ENCODE results near the gene TMEM123.

TMEM123 gene

GRCh38 chr11:102415304-102415916 lies 37.2 kb downstream of the TMEM123 start:
- TF ChIP-seq POLR2A (IDR thresholded peaks at IDR 0.05; ENCODE audit: low read length) (no peak), GATA1 (IDR thresholded peaks at IDR 0.05; ENCODE audit: low read depth, low read length) (no peak)
- DNase-seq: no peak

DNA sequence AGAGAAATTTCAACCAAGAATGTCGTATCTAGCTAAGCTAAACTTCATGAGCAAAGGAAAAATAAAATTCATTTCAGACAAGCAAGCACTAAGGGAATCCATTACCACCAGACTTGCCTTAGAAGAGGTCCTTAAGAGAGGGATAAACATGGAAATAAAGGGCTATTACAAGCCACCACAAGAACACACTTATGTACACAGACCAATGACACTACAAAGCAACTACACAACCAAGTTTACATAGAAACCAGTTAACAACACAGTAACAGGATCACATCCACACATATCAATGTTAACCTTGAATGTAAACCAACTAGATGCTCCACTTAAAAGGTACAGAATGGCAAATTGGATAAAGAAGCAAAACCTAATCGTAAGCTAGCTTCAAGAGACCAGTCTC lies 38.0 kb downstream of the TMEM123 start:
- no peak for DNase-seq
- TF ChIP-seq POLR2A (IDR thresholded peaks at IDR 0.05; ENCODE audit: low read length) (no peak), GATA1 (IDR thresholded peaks at IDR 0.05; ENCODE audit: low read depth, low read length) (no peak)

- TF ChIP-seq GATA1 (IDR thresholded peaks at IDR 0.05; ENCODE audit: low read depth, low read length) (no peak), POLR2A (IDR thresholded peaks at IDR 0.05; ENCODE audit: low read length) (no peak)
- no peak for DNase-seq
These were observed 39.1 kb downstream of the TMEM123 start for GRCh38 chr11:102413497-102413896.

DNA sequence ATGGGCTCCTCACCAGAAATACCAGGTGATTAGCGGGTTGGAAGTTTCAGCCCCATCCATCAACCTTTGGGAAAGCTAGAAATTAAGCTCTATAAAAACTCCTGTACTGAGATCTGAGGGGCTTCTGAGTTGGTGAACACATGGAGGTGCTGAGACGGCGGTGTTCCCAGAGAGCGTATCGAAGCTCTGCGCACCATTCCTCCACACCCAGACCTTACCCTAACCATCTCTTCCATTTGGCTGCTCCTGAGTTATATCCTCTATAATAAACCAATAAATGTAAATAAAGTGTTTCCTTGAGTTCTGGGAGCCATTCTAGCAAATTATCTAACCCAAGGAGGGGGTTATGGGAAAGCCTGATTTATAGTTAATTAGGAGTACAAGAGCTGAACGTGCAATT lies 41.4 kb downstream of the TMEM123 start:
- TF ChIP-seq POLR2A (IDR thresholded peaks at IDR 0.05; ENCODE audit: low read length): no peak
- TF ChIP-seq GATA1 (IDR thresholded peaks at IDR 0.05; ENCODE audit: low read depth, low read length): no peak
- no peak for DNase-seq

- no peak for DNase-seq
- no peak for TF ChIP-seq GATA1 (IDR thresholded peaks at IDR 0.05; ENCODE audit: low read depth, low read length)
- no peak for TF ChIP-seq POLR2A (IDR thresholded peaks at IDR 0.05; ENCODE audit: low read length)
These were observed 42.2 kb downstream of the TMEM123 start for GRCh38 chr11:102410382-102410784.

DNA sequence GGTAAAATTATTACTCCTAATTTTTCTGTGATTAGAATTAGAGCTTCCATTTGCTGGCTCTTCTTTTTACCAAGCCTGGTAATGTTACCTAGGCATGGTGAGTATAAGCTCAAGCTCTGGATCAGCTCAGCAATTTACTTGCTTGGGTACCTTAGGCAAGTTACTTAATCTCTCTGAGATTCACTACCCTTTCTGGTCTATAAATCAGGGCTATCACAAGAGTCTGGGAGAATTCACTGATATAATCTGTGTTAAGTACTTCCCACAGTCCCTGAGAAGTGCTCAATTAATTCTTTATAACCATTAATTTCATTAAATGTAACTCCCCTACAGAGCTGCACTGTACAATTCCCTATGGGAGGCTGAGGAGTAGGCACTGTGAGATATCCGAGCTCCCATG lies 44.2 kb downstream of the TMEM123 start:
- TF ChIP-seq POLR2A (IDR thresholded peaks at IDR 0.05; ENCODE audit: low read length) (no peak), GATA1 (IDR thresholded peaks at IDR 0.05; ENCODE audit: low read depth, low read length) (no peak)
- no peak for DNase-seq

DNA sequence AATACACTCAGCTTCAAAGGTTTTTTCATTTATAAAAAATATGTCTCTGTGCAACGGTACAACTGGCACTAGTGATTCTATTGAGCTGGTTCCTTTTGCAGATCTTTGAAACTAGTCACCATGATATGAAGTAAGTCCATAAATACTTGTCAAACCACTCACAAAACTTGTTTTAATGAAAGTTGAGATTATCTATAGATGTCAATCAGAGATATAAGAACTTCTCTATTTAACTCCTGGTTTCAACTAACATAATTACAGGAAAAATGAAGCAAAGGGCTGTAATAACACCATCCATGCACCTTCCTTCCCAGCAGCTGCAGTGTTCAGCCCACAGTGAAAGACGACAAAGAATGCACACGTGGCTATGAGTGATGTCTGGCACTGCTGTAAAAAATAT lies 44.7 kb downstream of the TMEM123 start:
- DNase-seq: no peak
- TF ChIP-seq POLR2A (IDR thresholded peaks at IDR 0.05; ENCODE audit: low read length) (no peak), GATA1 (IDR thresholded peaks at IDR 0.05; ENCODE audit: low read depth, low read length) (no peak)

DNA sequence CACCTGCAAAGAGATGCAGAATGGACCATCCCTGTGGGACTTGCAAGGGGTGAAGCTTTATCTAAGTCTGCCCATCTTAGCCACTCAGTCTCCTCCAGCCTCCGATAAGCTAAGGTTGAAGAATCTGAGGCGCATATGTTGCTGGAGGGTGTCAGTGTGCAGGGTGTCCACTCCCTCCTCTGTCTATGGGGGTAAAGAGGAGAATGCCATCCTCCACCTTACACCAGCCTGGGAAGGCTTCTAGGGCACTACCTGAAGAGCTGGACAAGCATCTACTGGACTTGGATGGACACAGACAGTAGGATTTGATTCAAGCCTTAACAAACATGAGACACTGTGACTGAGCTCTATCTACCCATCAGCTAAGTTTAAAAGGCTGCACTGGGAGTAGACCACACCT lies 46.5 kb downstream of the TMEM123 start:
- no peak for TF ChIP-seq POLR2A (IDR thresholded peaks at IDR 0.05; ENCODE audit: low read length)
- no peak for TF ChIP-seq GATA1 (IDR thresholded peaks at IDR 0.05; ENCODE audit: low read depth, low read length)
- DNase-seq: no peak

- no peak for TF ChIP-seq GATA1 (IDR thresholded peaks at IDR 0.05; ENCODE audit: low read depth, low read length)
- TF ChIP-seq POLR2A (IDR thresholded peaks at IDR 0.05; ENCODE audit: low read length): no peak
- no peak for DNase-seq
These were observed 47.1 kb downstream of the TMEM123 start for GRCh38 chr11:102405501-102405900.

DNA sequence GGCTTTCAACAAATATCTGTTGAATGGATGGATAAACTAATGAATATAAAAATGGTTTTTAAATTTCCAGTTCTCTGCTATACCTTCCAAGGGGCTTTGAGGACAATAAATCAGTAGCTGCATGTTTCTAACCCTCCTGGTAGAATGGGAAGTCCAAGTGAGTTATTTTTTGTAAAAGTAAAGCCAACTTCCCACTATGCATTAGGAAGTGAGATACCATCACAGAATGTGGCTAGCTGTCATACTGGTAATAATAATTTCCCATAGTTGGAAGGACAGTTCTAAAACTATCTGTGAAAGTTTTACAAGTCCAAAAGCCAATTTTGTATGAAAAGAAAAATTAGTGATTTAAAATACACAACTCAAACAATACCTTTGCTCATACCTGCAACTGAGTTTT lies 50.0 kb downstream of the TMEM123 start:
- DNase-seq: no peak
- TF ChIP-seq POLR2A (IDR thresholded peaks at IDR 0.05; ENCODE audit: low read length): no peak
- TF ChIP-seq GATA1 (IDR thresholded peaks at IDR 0.05; ENCODE audit: low read depth, low read length): no peak

DNA sequence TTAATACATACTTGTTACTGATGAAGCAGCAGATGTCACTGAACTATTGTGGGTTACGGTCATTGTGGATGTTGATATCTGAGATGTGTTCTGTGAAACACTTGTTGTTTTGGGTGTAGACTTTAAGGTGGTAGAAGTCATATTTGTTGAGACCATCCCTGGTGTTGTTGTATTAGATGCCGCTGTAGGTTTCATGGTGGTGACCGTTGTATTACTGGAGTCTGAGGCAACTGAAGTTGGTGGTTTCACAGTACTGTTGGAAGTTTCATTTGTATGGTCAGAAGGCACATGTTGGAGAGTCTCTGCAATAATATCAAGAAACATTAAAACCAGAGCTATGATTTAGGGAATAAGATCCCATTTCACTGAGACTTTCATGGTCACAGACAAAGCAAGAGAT lies 50.7 kb downstream of the TMEM123 start:
- TF ChIP-seq GATA1 (IDR thresholded peaks at IDR 0.05; ENCODE audit: low read depth, low read length): no peak
- TF ChIP-seq POLR2A (IDR thresholded peaks at IDR 0.05; ENCODE audit: low read length): no peak
- DNase-seq: no peak

DNA sequence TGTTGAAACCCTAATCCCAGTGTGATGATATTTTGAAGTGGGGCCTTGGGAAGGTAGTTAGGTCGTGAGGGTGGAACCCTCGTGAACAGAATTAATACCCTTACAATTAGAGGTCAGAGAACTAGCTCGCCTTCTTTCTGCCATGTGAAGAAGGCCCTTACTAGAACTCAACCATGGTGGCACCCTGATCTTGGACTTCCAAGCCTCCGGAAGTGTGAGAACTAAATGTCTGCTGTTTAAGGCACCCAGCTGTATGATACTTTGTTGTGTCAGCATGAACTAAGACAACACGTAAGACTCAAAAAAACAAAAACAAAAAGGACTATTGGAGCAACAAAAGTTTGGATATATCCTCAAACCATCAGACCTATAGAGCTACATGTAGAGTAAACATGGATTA lies 52.0 kb downstream of the TMEM123 start:
- no peak for DNase-seq
- no peak for TF ChIP-seq GATA1 (IDR thresholded peaks at IDR 0.05; ENCODE audit: low read depth, low read length)
- TF ChIP-seq POLR2A (IDR thresholded peaks at IDR 0.05; ENCODE audit: low read length): no peak

GRCh38 chr11:102399189-102399588 lies 53.4 kb downstream of the TMEM123 start:
- TF ChIP-seq POLR2A (IDR thresholded peaks at IDR 0.05; ENCODE audit: low read length): no peak
- TF ChIP-seq GATA1 (IDR thresholded peaks at IDR 0.05; ENCODE audit: low read depth, low read length): no peak
- DNase-seq: no peak

- DNase-seq: no peak
These were observed 54.3 kb downstream of the TMEM123 start for GRCh38 chr11:102398297-102398696.

GRCh38 chr11:102396708-102397563 lies 55.6 kb downstream of the TMEM123 start:
- no peak for TF ChIP-seq GATA1 (IDR thresholded peaks at IDR 0.05; ENCODE audit: low read depth, low read length)
- no peak for TF ChIP-seq POLR2A (IDR thresholded peaks at IDR 0.05; ENCODE audit: low read length)
- no peak for DNase-seq

More at GRCh38 chr11:102398297-102398696, 54.3 kb downstream of the TMEM123 start:
- no peak for TF ChIP-seq POLR2A (IDR thresholded peaks at IDR 0.05; ENCODE audit: low read length)
- no peak for TF ChIP-seq GATA1 (IDR thresholded peaks at IDR 0.05; ENCODE audit: low read depth, low read length)
